IMR-90 (cell line): ENCODE measurements around the gene GALR2. TPM values are rescaled to one million over a fixed set of nuclear protein-coding genes. Genes with fewer than 3 reads are reported as not detected.

Experiments used
- ATAC-seq: fragments of 200-7000 bp; cut with Tn5 transposase; 2 replicates; pipeline ENCODE4 v1.9.1; 2020; ENCODE audit warnings: low read depth, mild to moderate bottlenecking, moderate library complexity
- Bru-seq: library from RNA; stranded (reverse); fragments of 400-500 nt; gene quantifications from one replicate; lab custom pipeline; 2021; lab: Mats Ljungman, UMichigan
- BruChase-seq, 2 experiments: library from RNA; stranded (reverse); fragments of 400-500 nt; gene quantifications; one replicate each; lab custom pipeline; 2021; lab: Mats Ljungman, UMichigan
- BruUV-seq: library from RNA; stranded (reverse); fragments of 400-500 nt; replicated peaks from 2 replicates; lab custom pipeline; 2021; lab: Mats Ljungman, UMichigan
- CTCF ChIA-PET: fragments of 300-600 bp; formaldehyde crosslinking; extraction: SDS; loops from one replicate; lab custom pipeline; 2021; ENCODE audit warnings: antibody characterized with exemption; lab: Yijun Ruan, JAX
- POLR2A ChIA-PET: fragments of 300-600 bp; sonication (Branson Sonifier 250); formaldehyde crosslinking; loops from one replicate; lab custom pipeline; 2022; ENCODE audit warnings: antibody characterized with exemption; ENCODE audit not compliant: unreplicated experiment; lab: Charles Lee
- DNase-seq: peaks from one replicate; pipeline ENCODE4 v3.0.0; 2013
- H2AFZ ChIP-seq: replicated peaks from 2 replicates; pipeline ENCODE3; 2013; ENCODE audit warnings: low read length, mild to moderate bottlenecking; ENCODE audit not compliant: poor library complexity
- H2AK5ac ChIP-seq: 2 replicates; pipeline ENCODE4 v1.6.1; 2013; ENCODE audit warnings: low read depth, low read length, inconsistent platforms
- H2AK9ac ChIP-seq: replicated peaks from 2 replicates; pipeline ENCODE3; 2013; ENCODE audit warnings: mild to moderate bottlenecking, low read depth, low read length, moderate library complexity; ENCODE audit not compliant: poor library complexity
- H2BK120ac ChIP-seq: 2 replicates; pipeline ENCODE4 v1.6.1; 2013; ENCODE audit warnings: low read depth, low read length, inconsistent platforms
- H2BK15ac ChIP-seq: 3 replicates; pipeline ENCODE4 v1.6.1; 2013; ENCODE audit warnings: low read depth, low read length, inconsistent platforms
- H2BK20ac ChIP-seq: 2 replicates; pipeline ENCODE4 v1.6.1; 2013; ENCODE audit warnings: low read depth, mild to moderate bottlenecking, inconsistent platforms, low read length, moderate library complexity
- H2BK5ac ChIP-seq: 2 replicates; pipeline ENCODE4 v1.6.1; 2013; ENCODE audit warnings: mild to moderate bottlenecking, low read depth, low read length, inconsistent platforms; ENCODE audit not compliant: poor library complexity, severe bottlenecking
- H3K14ac ChIP-seq: replicated peaks from 2 replicates; pipeline ENCODE4 v1.6.1; 2013; ENCODE audit warnings: low read depth, low read length, inconsistent platforms
- H3K18ac ChIP-seq: 2 replicates; pipeline ENCODE4 v1.6.1; 2013; ENCODE audit warnings: low read depth, low read length, control low read depth
- H3K23ac ChIP-seq: 2 replicates; pipeline ENCODE4 v1.6.1; 2013; ENCODE audit warnings: low read depth, low read length, inconsistent platforms
- H3K27ac ChIP-seq: 2 replicates; pipeline ENCODE4 v1.5.1; 2013; ENCODE audit warnings: mild to moderate bottlenecking, control low read depth, low read length; ENCODE audit not compliant: insufficient read depth
- H3K27me3 ChIP-seq: 2 replicates; pipeline ENCODE4 v1.6.1; 2013; ENCODE audit warnings: low read length; ENCODE audit not compliant: control insufficient read depth, insufficient read depth
- H3K36me3 ChIP-seq: 2 replicates; pipeline ENCODE4 v1.6.1; 2013; ENCODE audit warnings: low read length, mixed read lengths; ENCODE audit not compliant: control insufficient read depth, insufficient read depth
- H3K4ac ChIP-seq: 2 replicates; pipeline ENCODE4 v1.6.1; 2013; ENCODE audit warnings: low read depth, low read length, inconsistent platforms
- H3K4me1 ChIP-seq: 2 replicates; pipeline ENCODE4 v1.6.1; 2013; ENCODE audit warnings: low read length, mixed read lengths; ENCODE audit not compliant: control insufficient read depth, insufficient read depth
- H3K4me2 ChIP-seq: 2 replicates; pipeline ENCODE4 v1.6.1; 2013; ENCODE audit warnings: low read depth, mild to moderate bottlenecking, control low read depth, low read length, moderate library complexity
- H3K4me3 ChIP-seq: 2 replicates; pipeline ENCODE4 v1.5.1; 2013; ENCODE audit warnings: low read depth, mild to moderate bottlenecking, control low read depth, low read length, moderate library complexity; ENCODE audit not compliant: insufficient read depth
- H3K56ac ChIP-seq: 2 replicates; pipeline ENCODE4 v1.6.1; 2013; ENCODE audit warnings: low read length, inconsistent platforms; ENCODE audit not compliant: insufficient read depth; ENCODE audit errors: extremely low read depth
- H3K79me1 ChIP-seq, 2 experiments: 2 replicates each; pipeline ENCODE4 v1.6.1; 2013; ENCODE audit warnings: low read length in 2 of 2, inconsistent platforms in 1 of 2, low read depth in 1 of 2
- H3K9ac ChIP-seq: 2 replicates; pipeline ENCODE4 v1.6.1; 2013; ENCODE audit warnings: low read depth, low read length, control low read depth
- H3K9me1 ChIP-seq: 2 replicates; pipeline ENCODE4 v1.6.1; 2013; ENCODE audit warnings: low read length, inconsistent platforms; ENCODE audit not compliant: insufficient read depth
- H3K9me3 ChIP-seq: 2 replicates; pipeline ENCODE4 v1.6.1; 2013; ENCODE audit warnings: low read length; ENCODE audit not compliant: control insufficient read depth, insufficient read depth
- H4K20me1 ChIP-seq: 2 replicates; pipeline ENCODE4 v1.6.1; 2013; ENCODE audit warnings: low read length, inconsistent platforms; ENCODE audit not compliant: insufficient read depth
- H4K5ac ChIP-seq: 2 replicates; pipeline ENCODE4 v1.6.1; 2013; ENCODE audit warnings: mild to moderate bottlenecking, low read depth, low read length, control low read depth
- H4K8ac ChIP-seq, 2 experiments: 2 replicates each; pipeline ENCODE4 v1.6.1; 2013; ENCODE audit warnings: low read depth in 2 of 2, low read length in 2 of 2, control low read depth in 1 of 2, inconsistent platforms in 1 of 2
- H4K91ac ChIP-seq: 2 replicates; pipeline ENCODE4 v1.6.1; 2013; ENCODE audit warnings: low read depth, low read length, inconsistent platforms; ENCODE audit not compliant: insufficient read depth
- POLR2A ChIP-seq: IDR thresholded peaks from 2 replicates; pipeline ENCODE4 v1.6.1; 2012; ENCODE audit warnings: mild to moderate bottlenecking, low read depth, low read length
- WGBS, 2 experiments: methylation state at CpG; one replicate each; pipeline versions ENCODE4 v1.1.5 to v1.1.7; 2013; ENCODE audit warnings: missing lambda C conversion rate in 2 of 2; ENCODE audit not compliant: insufficient read length in 1 of 2; ENCODE audit errors: extremely low coverage in 2 of 2; 5-methylcytosine and 5-hydroxymethylcytosine counted together
- dilution Hi-C: fragments of 300-500 bp; cut with HindIII; formaldehyde crosslinking; loops from one replicate; pipeline ENCODE4 v1.14.3; 2018; ENCODE audit warnings: low sequenced_read_pairs; ENCODE audit not compliant: unreplicated experiment
- in situ Hi-C: fragments of 300-500 bp; cut with MboI; formaldehyde crosslinking; loops from 3 replicates; pipeline ENCODE4 v1.14.3; 2019; ENCODE audit warnings: low sequenced_read_pairs, inconsistent platforms, mixed read lengths
- intact Hi-C: fragments of 100-400 bp; cut with micrococcal nuclease; formaldehyde crosslinking; loops from 2 replicates; pipeline ENCODE4 v1.10.0; 2022
- long read RNA-seq: library from polyadenylated mRNA; unstranded; transcript quantifications from one replicate; pipeline ENCODE4 v2.0.0, GENCODE V29; 2021; ENCODE audit not compliant: unreplicated experiment
- polyA plus RNA-seq, 3 experiments: library from polyadenylated mRNA; depleted of rRNA; stranded (reverse); fragments of >200 nt; gene quantifications; 2 replicates each; pipeline ENCODE4 v1.2.3, GENCODE V29; 2012; ENCODE audit warnings: low replicate concordance in 1 of 3
- total RNA-seq: library from RNA; depleted of rRNA; stranded (reverse); fragments of >200 nt; gene quantifications from 2 replicates; pipeline ENCODE4 v1.2.3, GENCODE V29; 2012; rRNA removed

Gene GALR2
- total RNA-seq, result not detected in 2 replicates
- 0.07 and 0.10 TPM in 2 replicates for polyA plus RNA-seq (2012; rRNA removed)
- polyA plus RNA-seq (2012; cell fraction: cytosol; rRNA removed), result 0.18 TPM in 1 of 2 replicates, not detected in the other
- polyA plus RNA-seq (2012; cell fraction: nucleus; rRNA removed; ENCODE audit: low replicate concordance), result 0.10 and 0.26 TPM in 2 replicates
- not detected for Bru-seq, nascent RNA
- not detected for BruChase-seq, experiment 1, labeled RNA remaining after a 6-hour chase
- BruChase-seq, experiment 2, labeled RNA remaining after a 2-hour chase, result not detected
- long read RNA-seq, result 0 reads

GRCh38 chr17:76074390-76075363, at the start of gene GALR2:
Gene GALR2 (plus strand): TSS chr17:76074781. CDS start chr17:76074884, 103 bp downstream.
- Histone ChIP-seq H2BK120ac (no peak within 1 kb of the TSS), H2BK15ac (no peak within 1 kb of the TSS), H3K9me1 (peaks cover 13% of the 10 kb centered on the region), H3K27me3 (peaks cover 60% of the 10 kb centered on the region), H3K27ac (no peak within 1 kb of the TSS), H4K20me1 (peaks cover 8% of the 10 kb centered on the region), H3K18ac (no peak within 1 kb of the TSS), H3K4me3 (no peak within 1 kb of the TSS; the same call in 1 of the 2 replicates), H2AK9ac (no peak within 1 kb of the TSS), H3K4me1 (peaks cover 3% of the 10 kb centered on the region; the same call in 1 of the 2 replicates), H3K36me3 (no peaks in the 10 kb centered on the region), H3K4ac (no peak within 1 kb of the TSS), H4K91ac (no peak within 1 kb of the TSS), H2BK5ac (no peak within 1 kb of the TSS), H3K14ac (no peak within 1 kb of the TSS), H4K5ac (no peak within 1 kb of the TSS), H3K9me3 (no peaks in the 10 kb centered on the region), H3K4me2 (no peak within 1 kb of the TSS), H3K79me1 (peaks cover 0 to 22% of the 10 kb centered on the region in 2 experiments; a peak in 3 of 4 replicates), H2AK5ac (no peak within 1 kb of the TSS), H2BK20ac (no peak within 1 kb of the TSS), H3K9ac (no peak within 1 kb of the TSS), H2AFZ (peak within 1 kb of the TSS; percentile 65), H3K23ac (no peak within 1 kb of the TSS), H3K56ac (no peak within 1 kb of the TSS), H4K8ac (no peak within 1 kb of the TSS)
- POLR2A ChIA-PET, result no interaction called here
- WGBS, 2 experiments, result 4% methylated on average over 48 of the region's 92 CpGs; no CpG with 5 or more reads in 1 of the 2 experiments
- no peak for ATAC-seq
- DNase-seq, result no peak
- dilution Hi-C loops (no loop called here), in situ Hi-C loops (no loop called here), intact Hi-C loops (loop anchor here (5.0 to 10.0 kb wide), 2 partner anchors 37 to 170 kb away; partner anchors contain the start of gene MRPL38)
- CTCF ChIA-PET, result no interaction called here
- no TSS peak for BruUV-seq
- TF ChIP-seq POLR2A, result no peak
